GM19395 (cell line): ENCODE results near the gene KIR3DL1.
"Not testable (repeated sequence)": the region's sequence is repeated elsewhere in the genome, so short reads cannot be mapped to it uniquely, and the experiment has no call there.

Source experiments
- ATAC-seq: cut with Tn5 transposase; IDR thresholded peaks from one replicate; pipeline ENCODE4 v1.9.1; 2021; ENCODE audit warnings: mild to moderate bottlenecking, moderate library complexity; ENCODE audit not compliant: unreplicated experiment

The KIR3DL1 gene

GRCh38 chr19:54816251-54816650, at the start of gene KIR3DL1:
TSS of gene KIR3DL1 (plus strand) at chr19:54816468.
- ATAC-seq = not testable (repeated sequence)

GRCh38 chr19:54769646-54770045, 46.6 kb upstream of the KIR3DL1 start, which contains the start of gene KIR2DL1:
TSS of gene KIR2DL1 (plus strand) at chr19:54769793. CDS start at chr19:54769851, 58 bp downstream.
- ATAC-seq = not testable (repeated sequence)

- not testable (repeated sequence) for ATAC-seq
Measured at GRCh38 chr19:54770511-54770910, 45.8 kb upstream of the KIR3DL1 start.

GRCh38 chr19:54771018-54771960, 45.0 kb upstream of the KIR3DL1 start:
- not testable (repeated sequence) for ATAC-seq

GRCh38 chr19:54772666-54773065, 43.6 kb upstream of the KIR3DL1 start:
- not testable (repeated sequence) for ATAC-seq

GRCh38 chr19:54775095-54775815, 41.0 kb upstream of the KIR3DL1 start:
- not testable (repeated sequence) for ATAC-seq

- not testable (repeated sequence) for ATAC-seq
Measured at GRCh38 chr19:54775830-54776229, 40.4 kb upstream of the KIR3DL1 start.

GRCh38 chr19:54777851-54778250, 38.4 kb upstream of the KIR3DL1 start:
- not testable (repeated sequence) for ATAC-seq

GRCh38 chr19:54778896-54779295, 37.4 kb upstream of the KIR3DL1 start:
- ATAC-seq = not testable (repeated sequence)

- not testable (repeated sequence) for ATAC-seq
Measured at GRCh38 chr19:54782916-54783315, 33.4 kb upstream of the KIR3DL1 start.

GRCh38 chr19:54786091-54786723, 30.1 kb upstream of the KIR3DL1 start:
- ATAC-seq = not testable (repeated sequence)

GRCh38 chr19:54788154-54788553, 28.1 kb upstream of the KIR3DL1 start:
- not testable (repeated sequence) for ATAC-seq

- no peak for ATAC-seq
Measured at GRCh38 chr19:54790711-54791110, 25.6 kb upstream of the KIR3DL1 start.

GRCh38 chr19:54791476-54791875, 24.8 kb upstream of the KIR3DL1 start:
- no peak for ATAC-seq

GRCh38 chr19:54792814-54793213, 23.5 kb upstream of the KIR3DL1 start:
- no peak for ATAC-seq

GRCh38 chr19:54795758-54796157, 20.5 kb upstream of the KIR3DL1 start:
- no peak for ATAC-seq

- ATAC-seq = no peak
Measured at GRCh38 chr19:54803410-54803809, 12.9 kb upstream of the KIR3DL1 start, which contains the start of gene KIR2DL4. TSS of gene KIR2DL4 (plus strand) at chr19:54803610. CDS start at chr19:54803652, 42 bp downstream.

GRCh38 chr19:54804101-54804500, 12.2 kb upstream of the KIR3DL1 start:
- ATAC-seq = no peak

GRCh38 chr19:54804571-54804970, 11.7 kb upstream of the KIR3DL1 start:
- no peak for ATAC-seq

- no peak for ATAC-seq
Measured at GRCh38 chr19:54805665-54806515, 10.4 kb upstream of the KIR3DL1 start.
